HG03060 (cell line): ENCODE results near the gene NRIP3.

Experiments used
- ATAC-seq: cut with Tn5 transposase; IDR thresholded peaks from one replicate; pipeline ENCODE4 v1.9.1; 2021; ENCODE audit warnings: low read depth, moderate number of reproducible peaks; ENCODE audit not compliant: unreplicated experiment

Gene NRIP3

DNA sequence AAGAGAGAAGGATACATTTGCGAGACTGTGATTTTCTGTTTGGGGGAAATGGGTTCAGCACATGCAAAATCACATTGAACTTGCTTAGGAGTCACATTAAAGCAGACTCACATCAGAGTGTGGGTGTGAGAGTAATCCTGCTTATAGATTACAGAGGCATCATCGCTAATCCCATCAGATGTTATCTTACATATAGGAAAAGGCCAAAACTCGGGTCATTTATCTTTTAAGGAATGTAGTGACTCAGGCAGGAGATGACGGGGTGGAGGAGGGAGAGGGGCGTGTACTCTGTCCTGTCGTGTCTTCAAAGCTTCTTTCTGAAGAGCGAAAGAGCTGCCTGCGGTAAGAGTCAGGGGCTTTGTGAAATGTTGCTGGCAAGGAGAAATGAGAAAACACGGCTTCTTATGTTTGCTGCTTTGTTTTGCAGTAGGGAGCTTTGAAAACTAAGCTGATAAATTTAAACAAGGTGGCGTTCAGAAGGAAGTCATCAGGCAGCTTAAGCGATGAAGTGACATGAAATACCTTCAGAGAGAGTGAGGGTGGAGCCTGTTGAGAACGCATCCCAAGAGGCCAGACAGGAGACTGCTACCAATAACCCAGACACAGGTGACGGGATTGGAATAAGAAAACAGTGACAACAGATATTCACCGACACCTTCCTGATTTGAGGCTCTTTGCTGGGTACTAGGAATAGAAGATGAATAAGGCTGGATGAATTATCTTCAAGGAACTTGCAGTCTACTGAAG, 68.9 kb downstream of the NRIP3 start:
- ATAC-seq, result no peak

DNA sequence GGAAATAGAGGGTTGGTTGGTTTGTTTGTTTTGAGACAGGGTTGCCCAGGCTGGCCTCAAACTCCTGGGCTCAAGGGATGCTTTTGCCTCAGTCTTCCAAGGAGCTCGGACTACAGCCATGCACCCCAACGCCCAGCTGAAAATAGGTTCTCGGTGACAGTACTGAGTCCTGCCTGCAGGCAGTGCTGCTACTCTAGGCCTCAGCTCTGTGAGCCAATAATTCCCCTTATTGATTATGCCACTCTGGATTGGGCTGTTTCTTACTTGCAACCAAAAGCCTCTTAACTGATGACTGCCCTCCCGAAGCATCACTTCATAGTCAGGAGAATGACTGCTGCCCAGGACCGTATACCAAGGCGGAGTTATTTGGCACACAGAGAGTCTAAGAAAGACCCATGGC, 69.9 kb downstream of the NRIP3 start:
- no peak for ATAC-seq

DNA sequence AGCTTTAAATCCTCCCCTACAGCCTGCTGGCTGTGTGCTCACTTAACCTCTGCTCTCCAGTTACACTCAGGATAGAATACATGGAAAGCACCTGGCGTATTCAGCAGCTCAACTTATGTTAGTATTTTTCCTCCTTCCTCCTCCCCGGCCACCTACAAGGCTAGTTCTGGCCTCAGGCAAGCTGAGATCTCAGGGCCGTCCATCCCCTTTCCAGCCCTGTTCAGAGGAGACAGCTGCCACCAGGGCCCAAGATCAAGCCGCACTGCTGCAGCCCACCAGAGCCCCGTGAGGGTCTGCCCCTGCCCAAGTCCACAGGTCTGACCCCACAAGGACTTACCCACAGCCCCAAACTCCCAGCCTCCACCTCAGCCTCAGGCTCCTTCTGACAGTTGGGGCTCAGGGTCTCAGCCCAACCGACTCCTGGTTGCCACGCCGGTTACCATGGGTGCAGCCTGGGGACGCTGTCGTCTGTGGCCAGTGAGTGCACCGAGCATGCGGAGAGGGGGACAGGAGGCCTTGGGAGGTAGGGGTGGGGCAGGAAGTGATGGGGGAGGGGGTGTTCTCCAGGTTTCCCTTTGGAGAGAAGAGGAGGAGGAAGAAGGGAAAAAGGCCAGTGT, 71.1 kb downstream of the NRIP3 start, which contains the start of gene C11orf16:
C11orf16 (minus strand) TSS at position 384 of the 617 bp plus-strand sequence. CDS start 639 bp downstream, outside the sequence.
- ATAC-seq, result no peak
